Bone marrow (tissue), 2 donors: ENCODE data around the gene XAB2.
"Not testable (repeated sequence)": the region's sequence is repeated elsewhere in the genome, so short reads cannot be mapped to it uniquely, and the experiment has no call there.

ENCODE experiments used
- DNase-seq, 2 donors: peaks; one replicate each; lab custom pipeline; 2025; lab: John Stamatoyannopoulos, UW

Gene XAB2

DNA sequence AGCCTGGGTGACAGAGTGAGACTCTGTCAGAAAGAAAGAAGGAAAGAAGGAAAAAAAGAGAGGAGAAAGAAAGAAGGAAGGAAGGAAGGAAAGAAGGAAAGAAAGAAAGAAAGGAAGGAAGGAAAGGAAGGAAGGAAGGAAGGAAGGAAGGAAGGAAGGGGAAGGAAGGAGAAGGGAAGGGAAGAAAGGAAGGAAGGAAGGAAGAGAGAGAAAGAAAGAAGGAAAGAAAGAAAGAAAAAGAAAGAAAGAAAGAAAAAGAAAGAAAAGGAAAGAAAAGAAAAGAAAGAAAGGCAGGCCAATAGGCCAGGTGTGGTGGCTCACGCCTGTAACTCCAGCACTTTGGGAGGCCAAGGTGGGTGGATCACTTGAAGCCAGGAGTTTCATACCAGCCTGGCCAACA is 51.9 kb downstream of the XAB2 start:
- DNase-seq: not testable (repeated sequence)

DNA sequence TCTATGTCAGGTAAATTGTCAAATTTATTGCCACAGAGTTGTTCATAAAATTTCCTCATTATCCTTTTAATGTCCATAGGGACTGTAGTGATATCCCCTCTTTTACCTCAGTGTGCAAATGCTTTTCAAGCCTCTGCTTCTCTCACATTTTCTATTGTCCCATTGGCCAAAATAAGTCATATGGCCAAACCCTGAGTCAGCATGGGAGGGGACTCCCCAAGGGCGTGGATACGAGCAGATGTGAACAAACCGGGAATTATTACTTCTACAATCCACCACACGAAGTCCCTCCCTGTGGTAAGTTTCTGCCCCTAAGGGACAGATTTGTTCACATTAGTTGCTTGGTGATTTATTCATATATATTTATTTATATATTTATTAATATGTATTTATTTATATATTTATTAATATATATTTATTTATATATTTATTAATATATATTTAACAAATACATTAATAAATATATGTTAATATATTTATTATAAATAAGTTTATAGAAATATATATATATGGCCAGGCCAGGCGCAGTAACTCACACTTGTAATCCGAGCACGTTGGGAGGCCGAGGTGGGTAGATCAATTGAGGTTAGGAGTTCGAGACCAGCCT is 53.8 kb downstream of the XAB2 start:
- DNase-seq: no peak

DNA sequence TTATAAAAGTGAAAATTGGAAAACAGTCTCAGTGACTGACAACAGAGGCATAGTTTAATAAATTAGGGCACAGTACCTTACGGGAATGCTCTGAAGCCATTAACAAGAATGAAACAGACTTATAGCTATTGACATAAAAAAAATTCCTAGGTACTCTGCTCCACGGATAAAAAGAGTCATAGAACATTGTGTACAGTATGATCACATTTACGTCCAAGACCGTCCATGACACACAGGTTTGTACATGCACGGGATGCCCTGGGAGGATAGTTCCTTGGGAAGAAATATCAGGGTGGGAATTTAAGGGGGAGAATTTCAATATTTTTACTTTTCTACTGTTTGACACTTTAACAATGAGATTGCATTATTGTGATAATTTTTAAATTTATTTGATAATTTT is 58.6 kb downstream of the XAB2 start:
- DNase-seq: no peak
